ENCODE results near the gene FBLN1. TPM values are rescaled to one million over a fixed set of nuclear protein-coding genes. Genes with fewer than 3 reads are reported as not detected.
"Not testable (repeated sequence)": the region's sequence is repeated elsewhere in the genome, so short reads cannot be mapped to it uniquely, and the experiment has no call there.

FBLN1 gene
- total RNA-seq, 1 donor from 2014 or later = 297 TPM

DNA sequence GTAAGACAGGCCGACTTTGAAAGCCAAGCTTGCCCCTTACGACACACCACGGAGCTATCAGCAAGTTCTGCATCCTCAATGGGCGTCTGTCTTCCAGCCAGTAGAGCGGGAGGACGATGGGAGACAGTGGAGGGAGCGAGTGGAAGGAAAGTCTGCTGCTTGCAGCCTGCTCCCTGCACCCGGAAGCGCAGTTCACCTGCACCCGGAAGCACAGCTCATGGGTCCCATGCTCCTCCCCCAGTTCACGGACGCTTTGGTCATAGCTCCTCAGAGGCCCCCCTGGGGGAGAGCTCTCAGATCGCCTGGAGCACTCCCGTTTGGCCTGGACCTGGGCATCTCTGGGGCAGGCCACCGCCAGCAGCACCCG is 51.3 kb downstream of the FBLN1 start:
- Mint-ChIP-seq H3K27me3 (ENCODE audit: low read depth) (no peaks in the 10 kb centered on the region), H3K4me3 (no peak overlapping the region), H3K27ac (peak overlapping the region; percentile 39), H3K4me1 (peaks cover 33% of the 10 kb centered on the region), H3K36me3 (peaks cover 59% of the 10 kb centered on the region), H3K9me3 (peaks cover 3% of the 10 kb centered on the region)
- no peak for TF ChIP-seq CTCF (IDR thresholded peaks at IDR 0.05; ENCODE audit: unreplicated experiment)
- no peak for DNase-seq (ENCODE audit: low spot score in 2 of 2, unreplicated experiment in 2 of 2)

GRCh38 chr22:45554861-45555260 is 52.2 kb downstream of the FBLN1 start:
- Mint-ChIP-seq H3K36me3 (peaks cover 63% of the 10 kb centered on the region), H3K9me3 (peaks cover 9% of the 10 kb centered on the region), H3K27me3 (ENCODE audit: low read depth) (no peaks in the 10 kb centered on the region), H3K4me3 (no peak overlapping the region), H3K4me1 (peaks cover 24% of the 10 kb centered on the region), H3K27ac (no peak overlapping the region)
- DNase-seq (ENCODE audit: low spot score in 2 of 2, unreplicated experiment in 2 of 2) = no peak
- no peak for TF ChIP-seq CTCF (IDR thresholded peaks at IDR 0.05; ENCODE audit: unreplicated experiment)

DNA sequence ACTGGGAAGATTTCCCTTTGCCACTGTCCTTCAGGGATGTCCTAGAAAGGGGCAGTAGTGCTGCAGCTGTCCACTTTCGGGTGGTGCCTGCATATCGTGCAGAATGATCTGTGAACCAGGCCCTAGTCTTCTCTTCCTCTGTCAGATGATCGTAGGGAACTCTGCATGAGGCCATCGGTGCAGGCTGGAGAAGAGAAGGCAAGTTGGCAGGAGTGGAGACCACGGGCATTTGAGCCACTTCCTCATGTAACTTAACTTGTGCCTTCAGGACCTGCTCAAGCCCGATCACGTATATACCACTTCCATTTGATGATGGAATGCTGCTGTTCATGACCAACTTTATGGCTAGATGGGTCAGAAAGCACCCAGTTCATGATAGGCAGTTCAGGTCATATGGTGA is 55.2 kb downstream of the FBLN1 start:
- not testable (repeated sequence) for H3K4me3 Mint-ChIP-seq; H3K27ac Mint-ChIP-seq; DNase-seq (ENCODE audit: low spot score in 2 of 2, unreplicated experiment in 2 of 2); H3K27me3 Mint-ChIP-seq (ENCODE audit: low read depth); H3K4me1 Mint-ChIP-seq
- peaks cover 29% of the 10 kb centered on the region for H3K9me3 Mint-ChIP-seq
- peaks cover 74% of the 10 kb centered on the region for H3K36me3 Mint-ChIP-seq

GRCh38 chr22:45560092-45560491 is 57.4 kb downstream of the FBLN1 start:
- H3K27ac Mint-ChIP-seq; H3K27me3 Mint-ChIP-seq (ENCODE audit: low read depth); H3K4me3 Mint-ChIP-seq; DNase-seq (ENCODE audit: low spot score in 2 of 2, unreplicated experiment in 2 of 2); H3K4me1 Mint-ChIP-seq: not testable (repeated sequence)
- peaks cover 85% of the 10 kb centered on the region for H3K36me3 Mint-ChIP-seq
- peaks cover 29% of the 10 kb centered on the region for H3K9me3 Mint-ChIP-seq

GRCh38 chr22:45560761-45561160 is 58.1 kb downstream of the FBLN1 start:
- H3K27me3 Mint-ChIP-seq (ENCODE audit: low read depth); H3K4me3 Mint-ChIP-seq; H3K27ac Mint-ChIP-seq; DNase-seq (ENCODE audit: low spot score in 2 of 2, unreplicated experiment in 2 of 2); H3K4me1 Mint-ChIP-seq: not testable (repeated sequence)
- peaks cover 80% of the 10 kb centered on the region for H3K36me3 Mint-ChIP-seq
- H3K9me3 Mint-ChIP-seq = peaks cover 29% of the 10 kb centered on the region

DNA sequence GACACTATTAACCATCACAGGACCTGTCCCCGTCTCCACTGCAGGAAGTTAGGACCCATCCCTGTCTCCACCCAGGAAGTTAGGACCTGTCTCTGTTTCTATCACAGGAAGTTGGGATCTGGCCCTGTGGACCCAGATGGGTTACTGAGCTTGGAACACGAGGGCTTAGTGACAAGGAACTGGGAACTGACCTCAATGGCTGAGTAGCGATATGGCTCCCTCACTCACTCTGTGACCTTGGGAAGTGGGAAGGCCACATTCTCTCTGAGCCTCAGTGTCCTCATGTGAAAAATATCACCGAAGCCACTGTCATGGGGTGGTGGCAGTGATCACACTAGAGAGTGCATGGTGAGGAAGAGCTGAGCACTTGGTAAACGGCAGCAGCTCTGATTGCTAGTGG is 59.4 kb downstream of the FBLN1 start:
- no peak for TF ChIP-seq CTCF (IDR thresholded peaks at IDR 0.05; ENCODE audit: unreplicated experiment)
- H3K4me1 Mint-ChIP-seq = peaks cover 4% of the 10 kb centered on the region
- no peak overlapping the region for H3K27ac Mint-ChIP-seq
- H3K36me3 Mint-ChIP-seq = peaks cover 67% of the 10 kb centered on the region
- H3K27me3 Mint-ChIP-seq (ENCODE audit: low read depth) = no peaks in the 10 kb centered on the region
- no peak overlapping the region for H3K4me3 Mint-ChIP-seq
- no peak for DNase-seq (ENCODE audit: low spot score in 2 of 2, unreplicated experiment in 2 of 2)
- H3K9me3 Mint-ChIP-seq = peaks cover 29% of the 10 kb centered on the region

DNA sequence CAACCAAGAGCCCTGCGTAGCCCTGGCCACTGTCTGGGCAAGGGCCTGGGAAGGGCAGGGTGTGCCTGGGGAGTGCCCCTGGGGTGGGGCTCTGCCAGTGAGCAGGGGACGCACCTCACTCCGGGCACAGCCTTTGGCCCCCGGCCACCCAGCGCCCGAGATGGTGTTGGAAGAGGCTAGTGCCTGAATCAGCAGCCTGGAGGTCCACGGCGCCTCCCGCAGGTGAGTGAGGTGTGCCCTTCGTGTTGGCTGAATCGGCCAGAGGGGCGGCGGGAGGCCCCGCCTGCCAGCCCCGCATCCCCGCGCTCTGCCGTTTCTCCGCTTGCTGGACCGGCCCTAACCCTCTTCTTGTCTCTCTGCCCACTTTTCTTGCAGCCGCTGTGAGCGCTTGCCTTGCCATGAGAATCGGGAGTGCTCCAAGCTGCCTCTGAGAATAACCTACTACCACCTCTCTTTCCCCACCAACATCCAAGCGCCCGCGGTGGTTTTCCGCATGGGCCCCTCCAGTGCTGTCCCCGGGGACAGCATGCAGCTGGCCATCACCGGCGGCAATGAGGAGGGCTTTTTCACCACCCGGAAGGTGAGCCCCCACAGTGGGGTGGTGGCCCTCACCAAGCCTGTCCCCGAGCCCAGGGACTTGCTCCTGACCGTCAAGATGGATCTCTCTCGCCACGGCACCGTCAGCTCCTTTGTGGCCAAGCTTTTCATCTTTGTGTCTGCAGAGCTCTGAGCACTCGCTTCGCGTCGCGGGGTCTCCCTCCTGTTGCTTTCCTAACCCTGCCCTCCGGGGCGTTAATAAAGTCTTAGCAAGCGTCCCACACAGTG is 60.1 kb downstream of the FBLN1 start:
- Mint-ChIP-seq H3K27me3 (ENCODE audit: low read depth) (no peaks in the 10 kb centered on the region), H3K27ac (no peak overlapping the region), H3K9me3 (peaks cover 29% of the 10 kb centered on the region), H3K4me1 (peaks cover 4% of the 10 kb centered on the region), H3K4me3 (no peak overlapping the region), H3K36me3 (peaks cover 64% of the 10 kb centered on the region)
- DNase-seq (ENCODE audit: low spot score in 2 of 2, unreplicated experiment in 2 of 2) = no peak
- no peak for TF ChIP-seq CTCF (IDR thresholded peaks at IDR 0.05; ENCODE audit: unreplicated experiment)

All from mesothelial cell of epicardium (in vitro differentiated cells).